Activated CD4-positive, alpha-beta T cell treated with anti-CD3 and anti-CD28 coated beads, Interleukin-2, amount 50 U/mL, for 16 hours (primary cell): ENCODE results near the gene ATP8B1.

ENCODE experiments used
- DNase-seq: peaks from one replicate; pipeline ENCODE4 v3.0.0-alpha.2; 2020

The ATP8B1 gene

GRCh38 chr18:57791192-57791591 lies 11.9 kb downstream of the ATP8B1 start:
- no peak for DNase-seq

DNA sequence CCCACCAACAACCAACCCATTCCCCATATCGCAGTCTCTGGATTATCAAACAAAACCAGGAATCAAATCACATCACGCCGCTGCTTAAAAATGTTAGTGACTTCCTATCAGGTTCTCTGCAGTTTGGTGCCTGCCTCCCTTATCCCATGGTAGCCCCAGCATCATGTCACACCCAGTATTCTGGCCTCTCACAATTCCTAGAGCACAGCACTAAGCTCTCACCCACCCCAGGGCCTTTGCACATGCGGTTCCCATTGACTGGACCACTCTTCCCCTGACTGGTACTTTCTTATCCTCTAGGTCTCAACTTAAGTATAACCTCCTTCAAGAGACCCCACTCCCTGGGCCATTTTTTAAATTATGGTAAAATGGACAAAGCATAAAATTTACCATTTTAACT lies 12.8 kb downstream of the ATP8B1 start:
- no peak for DNase-seq

DNA sequence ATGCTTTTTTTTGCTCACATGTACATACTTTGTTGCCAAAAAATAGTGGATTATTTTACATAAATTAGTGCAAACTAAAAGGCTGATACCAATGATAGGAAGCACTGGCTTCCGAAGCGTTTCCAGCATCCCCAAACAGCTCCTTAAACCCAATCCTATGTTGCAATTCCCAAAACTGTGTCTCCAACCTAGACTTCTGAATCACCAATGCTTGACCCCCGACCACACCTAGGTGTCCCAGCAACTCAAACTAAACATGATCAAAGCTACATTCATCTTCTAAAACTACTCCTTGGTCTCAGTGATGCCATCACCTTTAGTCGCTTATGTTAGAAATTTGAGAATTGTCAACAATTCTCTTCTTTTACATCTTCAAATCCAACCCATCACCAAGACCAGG lies 13.4 kb downstream of the ATP8B1 start:
- DNase-seq, result no peak

DNA sequence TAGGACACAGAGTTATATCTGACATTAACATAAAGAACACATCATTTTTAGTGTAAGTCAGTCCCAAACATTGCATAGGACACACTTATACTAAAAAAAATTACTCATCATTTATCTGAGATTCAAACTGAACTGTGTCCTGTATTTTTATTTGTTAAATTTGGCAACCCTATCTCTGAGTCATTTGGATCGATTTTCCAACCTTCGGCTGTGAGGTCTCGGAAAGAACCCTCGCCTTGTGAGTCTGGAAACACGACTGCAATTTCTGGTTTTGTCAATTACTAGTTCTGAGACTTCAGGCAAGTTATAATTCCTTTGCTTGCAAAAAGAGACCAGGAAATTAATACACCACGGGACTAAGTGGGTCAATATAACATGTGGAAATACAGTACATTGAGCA lies 14.0 kb downstream of the ATP8B1 start:
- DNase-seq, result no peak

DNA sequence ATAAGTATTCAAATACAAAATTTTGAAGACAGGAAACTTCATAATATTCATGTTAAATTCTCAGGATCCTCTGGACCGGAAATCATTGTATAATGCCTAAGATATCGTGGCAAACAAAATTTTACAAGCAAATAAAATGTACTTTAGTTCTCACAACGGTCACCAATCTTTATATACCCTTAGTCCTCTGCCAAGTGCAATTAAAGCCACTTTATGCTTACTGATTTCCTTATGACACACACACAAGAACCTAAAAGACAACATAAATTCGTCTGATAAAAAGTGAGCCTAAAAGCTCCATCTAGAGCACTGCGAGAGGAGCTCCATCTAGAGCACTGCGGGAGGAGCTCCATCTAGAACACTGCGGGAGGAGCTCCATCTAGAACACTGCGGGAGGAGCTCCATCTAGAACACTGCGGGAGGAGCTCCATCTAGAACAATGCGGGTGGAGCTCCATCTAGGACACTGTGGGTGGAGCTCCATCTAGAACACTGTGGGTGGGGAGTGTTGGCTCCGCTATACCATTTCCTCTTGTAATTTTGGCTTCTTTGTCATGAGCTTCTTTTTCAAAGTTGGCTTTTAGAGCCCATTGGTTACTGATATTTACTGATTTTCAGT lies 15.9 kb downstream of the ATP8B1 start:
- no peak for DNase-seq

GRCh38 chr18:57785751-57786437 lies 17.2 kb downstream of the ATP8B1 start:
- DNase-seq, result no peak

DNA sequence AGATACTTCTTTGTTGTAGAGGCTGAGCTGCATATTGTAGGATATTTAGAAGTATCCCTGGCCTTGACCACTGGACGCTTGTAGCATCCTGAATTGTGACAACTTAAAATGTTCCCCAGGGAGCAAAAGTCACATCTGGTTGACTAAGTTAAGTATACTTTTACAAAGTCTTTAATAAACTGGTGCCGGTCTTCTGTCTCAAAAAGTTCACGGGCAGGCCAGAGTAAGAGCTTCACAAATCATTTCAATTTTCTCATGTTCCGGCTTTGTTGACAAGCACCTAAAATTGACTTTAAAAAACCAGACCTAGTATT lies 18.4 kb downstream of the ATP8B1 start:
- no peak for DNase-seq

DNA sequence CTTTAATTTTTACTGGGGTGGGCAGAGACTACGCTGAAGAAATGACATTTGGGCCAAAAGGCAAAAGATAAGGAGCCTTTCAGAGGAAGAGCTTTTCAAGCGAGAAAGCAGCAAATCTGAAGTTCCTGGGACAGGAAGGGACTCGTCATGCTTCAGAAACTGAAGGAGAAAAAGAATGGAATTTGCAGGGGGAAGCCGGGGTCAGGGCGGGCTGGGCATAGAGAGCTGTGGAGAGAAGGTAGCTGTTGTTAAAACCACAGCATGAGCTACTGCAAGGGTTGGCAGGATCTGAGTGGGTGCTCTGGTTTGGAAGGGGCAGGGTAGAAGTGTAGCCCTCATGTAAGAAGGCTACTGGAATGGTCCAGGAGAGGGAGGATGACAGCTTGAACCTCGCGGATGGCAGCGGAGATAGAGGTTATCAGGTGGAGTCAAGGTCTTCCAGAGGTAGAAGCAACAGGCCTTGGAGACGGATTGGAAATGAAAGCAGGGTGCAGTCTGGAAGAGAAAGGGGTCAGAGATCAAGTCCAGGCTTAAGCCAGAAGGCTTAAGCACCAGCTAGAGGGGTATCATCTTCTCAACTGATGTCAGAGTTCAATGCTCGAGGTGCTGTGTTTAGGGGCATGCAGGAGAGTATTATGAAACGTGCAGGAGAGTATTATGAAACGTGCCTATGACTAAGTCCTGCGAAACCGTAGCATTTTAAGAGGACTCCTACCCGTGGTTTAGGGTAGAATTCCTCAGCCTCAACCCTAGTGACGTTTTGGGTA lies 18.9 kb downstream of the ATP8B1 start:
- DNase-seq, result no peak

- DNase-seq, result no peak
These were observed 21.1 kb downstream of the ATP8B1 start for GRCh38 chr18:57782049-57782448.

DNA sequence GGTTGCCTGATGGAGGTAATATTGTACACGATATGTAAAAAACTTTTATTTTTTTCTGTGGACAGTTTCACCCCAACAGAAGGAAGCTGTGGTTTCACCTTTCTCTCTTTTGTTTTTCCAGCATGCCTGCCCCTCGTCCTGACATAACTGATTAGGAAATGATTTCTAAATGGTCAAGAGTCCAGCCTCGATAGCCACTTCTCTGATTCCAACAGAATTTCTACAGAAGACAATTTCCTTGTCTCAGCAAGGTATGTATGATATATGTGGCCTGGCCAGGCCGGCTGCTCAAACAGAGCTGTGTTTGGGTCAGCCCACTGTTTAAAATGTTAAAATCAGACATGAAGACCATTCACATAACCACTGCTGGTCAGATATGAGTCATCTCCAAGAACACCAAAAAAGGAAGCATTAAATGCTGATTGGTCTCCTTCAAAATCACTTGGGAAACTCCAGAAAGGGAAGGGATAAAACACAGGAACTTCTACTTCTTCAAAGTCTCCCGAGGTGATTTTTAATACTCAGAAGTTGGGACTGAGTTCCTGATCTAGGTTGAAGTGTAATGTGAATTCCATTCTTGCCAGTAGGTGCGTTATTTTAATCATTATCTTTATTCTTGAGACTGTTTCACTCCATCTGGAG lies 22.3 kb downstream of the ATP8B1 start:
- DNase-seq, result no peak

DNA sequence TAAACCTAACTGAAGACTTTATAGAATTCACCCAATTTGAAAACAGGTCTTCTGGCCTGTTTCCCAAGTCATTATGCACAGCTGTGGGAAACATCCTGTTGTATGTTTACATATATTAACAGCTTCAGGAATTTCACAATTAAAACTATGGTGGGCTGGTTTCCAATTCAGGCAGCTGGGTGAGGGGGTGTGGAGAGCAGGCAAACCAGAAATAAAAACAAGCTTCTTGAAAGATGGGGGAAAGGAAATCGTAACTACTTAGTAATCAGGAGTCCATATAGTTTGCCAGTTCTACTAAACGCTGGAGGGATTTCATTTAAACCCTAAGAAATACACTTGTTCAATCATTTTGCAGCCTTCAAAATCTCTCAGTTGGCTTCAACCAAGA lies 22.8 kb downstream of the ATP8B1 start:
- no peak for DNase-seq

- DNase-seq, result no peak
These were observed 26.3 kb downstream of the ATP8B1 start for GRCh38 chr18:57776767-57777166.

DNA sequence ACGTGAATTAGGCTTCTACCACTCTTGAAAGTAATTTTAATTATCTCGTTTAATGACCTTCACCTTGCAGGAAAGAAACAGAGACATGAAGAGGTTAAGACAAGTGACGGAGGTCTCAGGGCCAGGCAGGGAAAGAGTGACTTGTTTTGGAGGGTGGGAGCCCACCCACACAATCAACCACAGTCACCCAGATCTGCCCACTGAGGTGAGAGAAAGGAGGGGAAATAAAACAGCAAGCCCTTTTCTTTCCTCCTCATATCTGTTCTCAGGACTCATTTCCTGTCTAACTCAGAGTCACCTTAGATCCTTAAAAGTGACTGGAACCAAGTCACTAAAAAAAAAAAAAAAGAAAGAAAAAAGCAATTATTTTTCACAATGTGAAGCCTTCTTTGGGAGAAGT lies 26.8 kb downstream of the ATP8B1 start:
- DNase-seq, result no peak

DNA sequence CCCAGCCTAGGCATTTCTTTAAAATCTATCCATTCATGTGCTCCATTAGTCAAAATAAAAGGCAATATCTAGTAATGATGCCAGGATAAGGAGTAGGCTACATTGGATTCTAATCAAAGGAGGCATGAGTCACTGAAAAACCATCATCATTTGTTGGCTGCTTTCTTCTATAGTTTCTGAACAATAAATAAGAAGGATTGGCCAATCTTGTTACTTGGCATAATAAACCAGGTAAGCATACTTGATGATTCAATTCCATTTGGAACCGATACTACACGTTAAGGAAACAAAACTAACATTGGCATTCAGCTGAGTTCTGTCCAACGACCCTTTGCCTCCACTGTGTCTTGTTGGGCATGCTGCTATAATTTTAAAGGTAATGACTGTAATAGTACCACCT lies 27.2 kb downstream of the ATP8B1 start:
- DNase-seq, result no peak

- no peak for DNase-seq
These were observed 30.7 kb downstream of the ATP8B1 start for GRCh38 chr18:57772387-57772799.

- no peak for DNase-seq
These were observed 31.5 kb downstream of the ATP8B1 start for GRCh38 chr18:57771626-57772025.

- DNase-seq, result no peak
These were observed 31.9 kb downstream of the ATP8B1 start for GRCh38 chr18:57771193-57771592.

- no peak for DNase-seq
These were observed 34.4 kb downstream of the ATP8B1 start for GRCh38 chr18:57768537-57769326.

- no peak for DNase-seq
These were observed 35.7 kb downstream of the ATP8B1 start for GRCh38 chr18:57767259-57768050.

GRCh38 chr18:57764995-57765394 lies 38.1 kb downstream of the ATP8B1 start:
- no peak for DNase-seq

GRCh38 chr18:57764087-57764486 lies 39.0 kb downstream of the ATP8B1 start:
- DNase-seq, result no peak

DNA sequence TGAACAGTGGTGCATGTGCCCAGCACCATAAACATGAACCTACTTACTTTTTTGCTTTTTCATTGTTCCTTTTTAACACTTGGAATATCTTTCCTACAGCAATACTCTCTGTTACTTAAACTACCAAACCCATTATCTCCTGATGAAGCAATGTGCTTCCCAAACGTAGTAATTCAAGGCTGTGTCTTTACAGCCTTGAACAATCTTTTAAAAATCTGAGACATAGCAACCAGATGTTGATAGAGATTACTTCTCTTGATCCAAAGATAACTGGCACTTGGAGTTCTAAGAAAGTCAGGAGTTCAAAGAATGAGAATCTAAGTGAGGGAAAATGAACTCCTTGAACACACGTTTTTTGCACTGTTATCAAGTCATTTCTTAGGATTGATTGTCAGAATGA lies 40.4 kb downstream of the ATP8B1 start:
- DNase-seq, result no peak
